Activated naive CD4-positive, alpha-beta T cell treated with anti-CD3 and anti-CD28 coated beads, Interleukin-2, amount 10 ng/mL, durations not matched to agents 7 days and 5 days (primary cell): ENCODE data around the gene RBPJ.

Source experiments
- CTCF ChIA-PET: fragments of 350-600 bp; sonication (Branson Sonifier 250); formaldehyde crosslinking; loops from one replicate; lab custom pipeline; 2021; ENCODE audit warnings: antibody characterized with exemption; lab: Charles Lee
- DNase-seq: peaks from one replicate; pipeline ENCODE4 v3.0.0-alpha.2; 2020
- H3K27ac Mint-ChIP-seq: one replicate; pipeline ENCODE4 v1.8.0; 2021; ENCODE audit warnings: mild to moderate bottlenecking, moderate library complexity, mixed read lengths
- H3K27me3 Mint-ChIP-seq: one replicate; pipeline ENCODE4 v1.8.0; 2021; ENCODE audit warnings: mild to moderate bottlenecking, mixed read lengths
- H3K36me3 Mint-ChIP-seq: one replicate; pipeline ENCODE4 v1.8.0; 2021; ENCODE audit warnings: mixed read lengths
- H3K4me1 Mint-ChIP-seq: one replicate; pipeline ENCODE4 v1.8.0; 2021; ENCODE audit warnings: mixed read lengths
- H3K4me3 Mint-ChIP-seq: one replicate; pipeline ENCODE4 v1.8.0; 2021; ENCODE audit warnings: mild to moderate bottlenecking, moderate library complexity, mixed read lengths
- H3K9me3 Mint-ChIP-seq: one replicate; pipeline ENCODE4 v1.8.0; 2021; ENCODE audit warnings: mixed read lengths

RBPJ gene

DNA sequence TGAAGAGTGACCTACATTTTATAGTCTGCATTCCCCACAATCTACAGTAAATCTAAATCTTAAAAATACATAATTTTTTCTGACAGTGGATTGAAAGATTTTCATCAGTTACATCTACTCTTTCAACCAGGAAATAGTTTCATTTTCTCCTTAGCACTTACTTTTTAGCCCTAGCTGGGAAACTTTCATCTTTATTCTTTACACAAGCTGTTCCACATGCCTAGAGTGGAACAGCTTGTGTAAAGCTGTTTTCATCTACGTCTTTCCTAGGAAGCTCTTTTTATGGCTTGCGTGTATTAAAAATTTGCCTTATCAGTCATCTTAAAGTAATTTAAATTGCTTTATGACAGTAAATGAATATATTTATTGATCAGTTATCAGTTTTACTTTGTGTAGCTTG is 40.5 kb downstream of the RBPJ start:
- DNase-seq = no peak
- Mint-ChIP-seq H3K4me1 (peaks cover 37% of the 10 kb centered on the region), H3K27ac (no peak overlapping the region), H3K36me3 (peaks cover 4% of the 10 kb centered on the region), H3K4me3 (no peak overlapping the region), H3K27me3 (no peaks in the 10 kb centered on the region), H3K9me3 (no peaks in the 10 kb centered on the region)
- CTCF ChIA-PET = interaction anchor here (1.1 to 1.5 kb wide), 3 partner anchors 9 to 31 kb away, joined by 4 to 6 read pairs (median 5); no protein-coding TSS in a partner anchor

GRCh38 chr4:26362745-26363439 is 42.1 kb downstream of the RBPJ start:
- peaks cover 6% of the 10 kb centered on the region for H3K36me3 Mint-ChIP-seq
- no peaks in the 10 kb centered on the region for H3K27me3 Mint-ChIP-seq
- H3K4me1 Mint-ChIP-seq = peaks cover 39% of the 10 kb centered on the region
- no peak overlapping the region for H3K27ac Mint-ChIP-seq
- H3K4me3 Mint-ChIP-seq = no peak overlapping the region
- CTCF ChIA-PET = interaction anchor here (1.1 to 1.5 kb wide), 2 partner anchors 11 to 48 kb away, joined by 5 to 6 read pairs; no protein-coding TSS in a partner anchor
- DNase-seq = no peak
- H3K9me3 Mint-ChIP-seq = no peaks in the 10 kb centered on the region

- CTCF ChIA-PET = no interaction called here
Measured at GRCh38 chr4:26365537-26366150, 44.8 kb downstream of the RBPJ start.

GRCh38 chr4:26367811-26368210 is 47.0 kb downstream of the RBPJ start:
- Mint-ChIP-seq H3K36me3 (peaks cover 21% of the 10 kb centered on the region), H3K9me3 (no peaks in the 10 kb centered on the region), H3K27me3 (peaks cover 4% of the 10 kb centered on the region), H3K4me3 (no peak overlapping the region), H3K27ac (no peak overlapping the region), H3K4me1 (peaks cover 33% of the 10 kb centered on the region)
- CTCF ChIA-PET = no interaction called here
- no peak for DNase-seq

More at GRCh38 chr4:26365537-26366150, 44.8 kb downstream of the RBPJ start:
- H3K4me3 Mint-ChIP-seq = no peak overlapping the region
- H3K27ac Mint-ChIP-seq = no peak overlapping the region
- no peaks in the 10 kb centered on the region for H3K9me3 Mint-ChIP-seq
- H3K27me3 Mint-ChIP-seq = peaks cover 4% of the 10 kb centered on the region
- H3K36me3 Mint-ChIP-seq = peaks cover 23% of the 10 kb centered on the region
- DNase-seq = no peak
- peaks cover 43% of the 10 kb centered on the region for H3K4me1 Mint-ChIP-seq

DNA sequence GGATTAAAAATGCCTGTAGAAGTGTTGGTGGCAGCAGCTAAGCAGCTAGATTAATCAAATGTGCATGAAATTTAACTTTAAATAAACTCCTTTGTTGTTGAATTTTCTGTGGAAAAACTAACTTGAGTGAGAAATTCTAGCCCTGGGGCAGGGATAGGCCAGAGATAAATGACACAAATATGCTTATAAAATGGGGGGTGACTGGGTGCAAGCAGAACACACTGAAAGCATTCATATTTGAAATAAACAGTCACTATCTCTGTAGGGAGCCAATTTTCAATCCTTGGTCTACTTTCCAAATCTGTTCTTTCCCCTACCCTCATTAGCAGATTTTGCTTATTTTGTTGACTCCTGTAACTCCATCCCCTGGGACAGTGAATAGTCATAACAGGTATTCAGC is 47.9 kb downstream of the RBPJ start:
- CTCF ChIA-PET = no interaction called here

DNA sequence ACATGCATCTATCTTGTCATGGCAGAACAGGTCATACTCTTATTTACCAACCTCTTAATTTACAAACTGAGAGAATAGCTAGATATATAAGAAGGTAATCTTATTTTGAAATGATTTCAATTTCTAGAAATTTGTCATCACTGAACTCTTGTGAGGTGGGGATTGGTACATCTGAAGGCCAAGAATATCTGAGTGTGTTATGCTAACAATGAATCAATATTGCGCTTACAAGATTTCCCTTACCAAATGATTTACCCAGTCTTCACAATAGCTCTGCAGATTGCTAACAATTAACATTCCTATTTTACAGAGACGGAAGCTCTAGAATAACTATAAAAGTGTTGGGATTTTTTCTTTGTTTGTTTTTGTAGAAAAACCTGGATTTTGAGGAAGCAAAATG is 48.3 kb downstream of the RBPJ start:
- Mint-ChIP-seq H3K4me1 (peaks cover 35% of the 10 kb centered on the region), H3K36me3 (peaks cover 21% of the 10 kb centered on the region), H3K4me3 (no peak overlapping the region), H3K27me3 (peaks cover 4% of the 10 kb centered on the region), H3K9me3 (no peaks in the 10 kb centered on the region), H3K27ac (no peak overlapping the region)
- CTCF ChIA-PET = no interaction called here
- DNase-seq = no peak

More for the DNA sequence above, 47.9 kb downstream of the RBPJ start:
- Mint-ChIP-seq H3K9me3 (no peaks in the 10 kb centered on the region), H3K36me3 (peaks cover 21% of the 10 kb centered on the region), H3K27ac (no peak overlapping the region), H3K4me1 (peaks cover 36% of the 10 kb centered on the region), H3K27me3 (peaks cover 4% of the 10 kb centered on the region), H3K4me3 (no peak overlapping the region)
- DNase-seq = no peak

GRCh38 chr4:26369581-26369980 is 48.8 kb downstream of the RBPJ start:
- Mint-ChIP-seq H3K4me3 (no peak overlapping the region), H3K27ac (no peak overlapping the region), H3K36me3 (peaks cover 22% of the 10 kb centered on the region), H3K27me3 (peaks cover 4% of the 10 kb centered on the region), H3K9me3 (no peaks in the 10 kb centered on the region), H3K4me1 (peaks cover 33% of the 10 kb centered on the region)
- no peak for DNase-seq
- CTCF ChIA-PET = no interaction called here

DNA sequence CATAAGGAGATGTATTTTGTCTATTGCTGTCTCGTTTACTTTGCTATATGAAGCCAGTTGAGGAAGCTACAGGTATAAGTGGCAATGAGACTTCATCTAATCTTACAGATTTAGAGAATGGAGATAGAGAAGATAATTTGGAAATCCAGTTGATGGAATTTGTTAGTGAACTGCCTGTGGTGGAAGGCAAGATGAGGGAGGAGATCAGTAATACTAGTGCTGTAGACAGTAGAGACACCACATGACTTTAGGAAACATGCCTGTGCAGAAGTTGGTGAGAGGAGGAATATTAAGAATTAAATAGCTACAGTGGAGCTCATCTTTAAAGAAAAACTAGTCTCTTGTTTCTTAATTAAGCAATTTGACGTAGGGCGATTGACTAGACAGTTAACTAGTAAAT is 51.3 kb downstream of the RBPJ start:
- no peak for DNase-seq
- CTCF ChIA-PET = interaction anchor here (1.0 to 1.8 kb wide), 3 partner anchors 39 to 52 kb away, joined by 3 to 10 read pairs (median 5); no protein-coding TSS in a partner anchor
- Mint-ChIP-seq H3K27me3 (peaks cover 4% of the 10 kb centered on the region), H3K4me1 (peaks cover 30% of the 10 kb centered on the region), H3K4me3 (no peak overlapping the region), H3K9me3 (no peaks in the 10 kb centered on the region), H3K27ac (no peak overlapping the region), H3K36me3 (peaks cover 22% of the 10 kb centered on the region)

DNA sequence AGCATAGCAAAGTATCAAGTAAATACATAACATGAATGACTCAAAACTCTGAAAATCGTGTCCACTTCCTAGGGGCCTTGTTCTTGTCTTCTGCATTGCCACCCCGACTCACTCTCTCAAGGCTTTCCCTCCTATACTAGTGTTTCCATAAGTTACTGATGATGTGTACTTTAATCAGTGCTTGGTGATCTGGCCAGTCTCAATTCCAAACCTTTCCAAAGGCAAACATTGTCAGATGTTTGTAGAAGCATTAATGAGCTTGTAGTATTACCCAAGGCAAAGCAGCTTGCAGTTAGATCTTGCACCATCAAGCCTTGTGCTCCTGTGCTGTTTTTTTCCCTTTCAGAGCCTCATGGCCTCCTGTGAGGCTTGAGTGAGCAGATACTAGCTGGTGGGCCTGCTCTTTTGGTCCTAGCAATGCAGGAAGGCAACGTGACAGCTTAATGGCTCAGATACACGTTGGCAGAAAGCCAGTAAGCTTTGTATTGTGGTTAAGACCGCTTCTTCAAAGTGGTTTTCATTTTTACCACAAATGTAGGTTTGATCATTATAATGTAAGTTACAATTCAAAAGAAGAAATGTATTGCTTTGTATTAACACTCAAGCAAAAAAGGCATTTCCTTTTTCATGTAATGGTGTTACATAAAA is 51.8 kb downstream of the RBPJ start:
- Mint-ChIP-seq H3K4me3 (no peak overlapping the region), H3K9me3 (no peaks in the 10 kb centered on the region), H3K4me1 (peaks cover 32% of the 10 kb centered on the region), H3K36me3 (peaks cover 22% of the 10 kb centered on the region), H3K27me3 (peaks cover 4% of the 10 kb centered on the region), H3K27ac (no peak overlapping the region)
- CTCF ChIA-PET = interaction anchor here (1.0 to 1.8 kb wide), 3 partner anchors 38 to 52 kb away, joined by 3 to 10 read pairs (median 5); no protein-coding TSS in a partner anchor
- peak; percentile 54 for DNase-seq

- CTCF ChIA-PET = no interaction called here
- Mint-ChIP-seq H3K4me3 (no peak overlapping the region), H3K27ac (no peak overlapping the region), H3K36me3 (peaks cover 6% of the 10 kb centered on the region), H3K4me1 (peaks cover 35% of the 10 kb centered on the region), H3K27me3 (no peaks in the 10 kb centered on the region), H3K9me3 (no peaks in the 10 kb centered on the region)
- no peak for DNase-seq
Measured at GRCh38 chr4:26375551-26375950, 54.7 kb downstream of the RBPJ start.

- Mint-ChIP-seq H3K27me3 (no peaks in the 10 kb centered on the region), H3K4me1 (peaks cover 27% of the 10 kb centered on the region), H3K4me3 (no peak overlapping the region), H3K9me3 (no peaks in the 10 kb centered on the region), H3K27ac (no peak overlapping the region), H3K36me3 (peaks cover 5% of the 10 kb centered on the region)
- DNase-seq = no peak
- CTCF ChIA-PET = no interaction called here
Measured at GRCh38 chr4:26377328-26378311, 56.8 kb downstream of the RBPJ start.

DNA sequence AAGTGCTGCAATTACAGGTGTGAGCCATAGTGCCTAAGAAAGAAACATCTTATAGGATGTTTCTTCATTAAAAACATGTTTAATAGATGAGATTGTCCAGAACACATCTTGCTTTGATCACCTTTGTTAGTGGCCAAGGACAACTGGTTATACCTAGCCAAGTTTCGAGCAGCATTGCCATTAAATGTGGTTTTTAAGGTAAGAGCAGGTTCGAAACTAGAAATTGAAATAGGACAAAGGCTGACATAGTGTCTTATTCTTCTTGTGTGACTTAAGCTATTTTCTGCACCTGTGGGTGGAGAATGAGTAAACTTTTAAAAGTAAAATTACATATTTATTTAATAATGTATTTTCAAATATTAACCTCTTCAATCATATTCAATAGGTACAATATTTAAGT is 59.0 kb downstream of the RBPJ start:
- Mint-ChIP-seq H3K4me3 (no peak overlapping the region), H3K36me3 (peaks cover 2% of the 10 kb centered on the region), H3K9me3 (no peaks in the 10 kb centered on the region), H3K4me1 (peaks cover 27% of the 10 kb centered on the region), H3K27ac (no peak overlapping the region), H3K27me3 (no peaks in the 10 kb centered on the region)
- CTCF ChIA-PET = interaction anchor here (1.7 kb wide), 1 partner anchor 21 kb away, joined by 4 read pairs; no protein-coding TSS in a partner anchor
- no peak for DNase-seq

- peaks cover 30% of the 10 kb centered on the region for H3K4me1 Mint-ChIP-seq
Measured at GRCh38 chr4:26380740-26381139, 59.9 kb downstream of the RBPJ start.

More at GRCh38 chr4:26380740-26381139, 59.9 kb downstream of the RBPJ start:
- no peak for DNase-seq
- Mint-ChIP-seq H3K36me3 (peaks cover 5% of the 10 kb centered on the region), H3K4me3 (no peak overlapping the region), H3K27ac (no peak overlapping the region), H3K9me3 (no peaks in the 10 kb centered on the region), H3K27me3 (no peaks in the 10 kb centered on the region)
- CTCF ChIA-PET = interaction anchor here (0.6 to 1.7 kb wide), 4 partner anchors 8 to 313 kb away, joined by 3 to 4 read pairs (median 3); no protein-coding TSS in a partner anchor
